NCI-H2196 (cell line): ENCODE measurements around the gene CEP72.
"Not testable (repeated sequence)": the region's sequence is repeated elsewhere in the genome, so short reads cannot be mapped to it uniquely, and the experiment has no call there.

Source experiments
- DNase-seq: peaks from one replicate; lab custom pipeline; 2025; ENCODE audit not compliant: unreplicated experiment; lab: John Stamatoyannopoulos, UW

The CEP72 gene

DNA sequence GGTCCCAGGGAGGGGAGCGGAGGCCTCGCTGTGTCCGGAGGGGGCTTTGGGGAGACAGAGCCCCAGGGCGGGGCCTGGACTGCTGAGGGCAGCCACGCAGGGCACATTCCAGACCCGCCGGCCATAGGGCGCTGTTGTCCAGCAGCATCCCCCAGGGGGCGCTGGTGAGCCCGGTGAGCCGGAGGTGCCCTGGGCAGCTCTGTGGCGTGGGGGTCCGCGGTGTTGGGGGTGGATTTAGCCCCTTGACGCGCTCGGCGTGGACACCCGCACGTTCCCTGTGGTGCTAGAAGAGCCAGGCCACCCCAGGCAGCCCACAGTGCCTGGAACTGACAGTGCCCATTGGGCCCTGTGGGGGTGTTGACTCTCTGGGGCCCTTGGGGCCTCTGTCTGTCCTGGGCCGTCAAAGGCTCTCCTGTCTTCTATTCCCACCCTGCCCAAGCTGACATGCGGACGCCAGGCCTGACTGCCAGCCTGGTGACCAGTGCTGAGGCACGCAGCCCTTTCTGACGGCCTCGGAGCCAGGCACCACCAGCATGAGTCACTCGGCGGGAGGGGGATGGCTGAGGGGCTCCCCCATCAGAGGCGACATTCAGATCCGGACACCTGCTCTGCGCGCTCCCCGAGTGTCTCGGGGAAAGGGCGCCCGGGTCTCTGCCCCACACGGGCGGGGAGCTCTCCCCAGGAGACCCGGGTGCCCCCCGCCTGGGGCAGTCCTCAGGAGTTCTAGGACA lies 57.1 kb downstream of the CEP72 start:
- DNase-seq = no peak

- no peak for DNase-seq
Observed at GRCh38 chr5:669842-670395, 57.8 kb downstream of the CEP72 start.

DNA sequence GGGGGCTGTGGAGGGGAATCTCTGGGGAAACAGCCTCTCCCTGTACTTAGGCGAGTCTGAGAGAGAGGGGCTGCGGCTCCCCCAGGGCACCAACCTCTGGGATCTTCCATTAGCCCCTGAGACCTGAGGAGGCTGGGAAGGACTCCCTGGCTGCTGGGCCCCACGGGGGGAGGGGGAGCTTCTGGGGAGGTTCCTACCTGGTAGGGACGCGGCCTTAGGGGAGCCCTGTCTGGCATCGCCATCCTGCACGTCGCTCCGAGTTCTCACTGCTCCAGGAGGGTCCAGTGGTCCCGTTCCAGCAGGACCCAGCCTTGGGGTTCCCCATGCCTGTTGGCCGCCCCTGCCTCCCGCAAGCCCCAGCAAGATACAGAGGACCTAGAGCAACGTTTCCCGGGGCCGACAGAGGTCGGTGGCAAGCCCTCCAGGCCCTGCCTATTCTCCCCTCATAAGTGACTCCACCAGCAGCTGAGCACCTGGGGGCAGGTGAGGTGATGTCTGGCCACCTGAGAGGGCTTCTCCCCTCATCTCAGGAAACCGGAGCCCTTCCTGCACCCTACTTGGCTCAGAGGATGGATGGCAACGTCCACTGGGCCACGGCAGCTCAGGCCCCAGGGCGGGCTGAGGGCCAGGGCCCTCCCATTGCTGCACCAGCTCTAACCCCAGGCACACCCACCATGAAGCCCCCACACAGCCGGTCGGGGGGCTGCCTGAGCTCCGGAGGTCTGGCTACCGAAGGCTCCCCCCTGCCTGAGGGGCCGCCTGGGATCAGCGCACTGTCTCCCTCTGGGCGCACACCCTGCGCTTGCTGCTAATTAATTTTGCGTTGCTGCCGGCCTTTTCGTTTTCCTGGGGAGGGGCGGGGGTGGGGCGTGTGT lies 58.5 kb downstream of the CEP72 start:
- DNase-seq = no peak

- DNase-seq = peak; percentile 64
Observed at GRCh38 chr5:671459-672328, 59.6 kb downstream of the CEP72 start.

GRCh38 chr5:672329-673160 lies 60.4 kb downstream of the CEP72 start:
- DNase-seq = peak; percentile 96

- no peak for DNase-seq
Observed at GRCh38 chr5:673161-673830, 61.2 kb downstream of the CEP72 start.

- no peak for DNase-seq
Observed at GRCh38 chr5:673831-674629, 61.9 kb downstream of the CEP72 start.

DNA sequence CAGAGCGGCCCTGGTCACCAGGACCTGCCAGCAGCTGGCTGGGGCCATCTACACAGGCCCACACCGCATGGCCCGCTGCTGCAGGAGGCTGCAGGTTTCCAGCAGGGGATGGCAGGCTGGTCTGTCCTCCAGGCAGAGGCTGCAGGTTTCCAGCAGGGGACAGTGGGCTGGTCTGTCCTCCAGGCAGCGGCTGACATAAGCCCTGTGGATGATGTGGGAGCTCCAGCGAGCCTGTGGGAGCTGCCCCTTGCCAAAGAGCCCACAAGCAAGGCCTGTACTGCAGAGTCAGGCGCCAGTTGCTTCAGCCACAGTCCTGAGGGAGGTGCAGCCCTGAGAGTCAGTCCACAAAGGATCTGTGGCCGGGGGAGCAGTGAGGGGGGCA lies 62.5 kb downstream of the CEP72 start:
- DNase-seq = no peak

- no peak for DNase-seq
Observed at GRCh38 chr5:675111-675870, 63.2 kb downstream of the CEP72 start.

- no peak for DNase-seq
Observed at GRCh38 chr5:675871-676698, 63.9 kb downstream of the CEP72 start.

DNA sequence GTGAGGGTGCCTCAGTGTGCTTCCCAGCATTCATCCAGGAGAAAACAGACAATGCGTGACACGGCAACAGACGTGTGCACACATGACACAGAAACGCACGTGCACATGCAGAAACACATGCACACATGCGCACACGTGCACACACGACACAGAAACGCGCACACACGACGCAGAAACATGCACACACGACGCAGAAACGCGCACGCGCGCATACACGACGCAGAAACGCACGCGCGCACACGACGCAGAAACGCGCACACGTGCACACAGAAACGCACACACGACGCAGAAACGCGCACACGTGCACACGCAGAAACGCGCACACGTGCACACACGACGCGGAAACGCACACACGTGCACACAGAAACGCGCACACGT lies 64.5 kb downstream of the CEP72 start:
- no peak for DNase-seq

DNA sequence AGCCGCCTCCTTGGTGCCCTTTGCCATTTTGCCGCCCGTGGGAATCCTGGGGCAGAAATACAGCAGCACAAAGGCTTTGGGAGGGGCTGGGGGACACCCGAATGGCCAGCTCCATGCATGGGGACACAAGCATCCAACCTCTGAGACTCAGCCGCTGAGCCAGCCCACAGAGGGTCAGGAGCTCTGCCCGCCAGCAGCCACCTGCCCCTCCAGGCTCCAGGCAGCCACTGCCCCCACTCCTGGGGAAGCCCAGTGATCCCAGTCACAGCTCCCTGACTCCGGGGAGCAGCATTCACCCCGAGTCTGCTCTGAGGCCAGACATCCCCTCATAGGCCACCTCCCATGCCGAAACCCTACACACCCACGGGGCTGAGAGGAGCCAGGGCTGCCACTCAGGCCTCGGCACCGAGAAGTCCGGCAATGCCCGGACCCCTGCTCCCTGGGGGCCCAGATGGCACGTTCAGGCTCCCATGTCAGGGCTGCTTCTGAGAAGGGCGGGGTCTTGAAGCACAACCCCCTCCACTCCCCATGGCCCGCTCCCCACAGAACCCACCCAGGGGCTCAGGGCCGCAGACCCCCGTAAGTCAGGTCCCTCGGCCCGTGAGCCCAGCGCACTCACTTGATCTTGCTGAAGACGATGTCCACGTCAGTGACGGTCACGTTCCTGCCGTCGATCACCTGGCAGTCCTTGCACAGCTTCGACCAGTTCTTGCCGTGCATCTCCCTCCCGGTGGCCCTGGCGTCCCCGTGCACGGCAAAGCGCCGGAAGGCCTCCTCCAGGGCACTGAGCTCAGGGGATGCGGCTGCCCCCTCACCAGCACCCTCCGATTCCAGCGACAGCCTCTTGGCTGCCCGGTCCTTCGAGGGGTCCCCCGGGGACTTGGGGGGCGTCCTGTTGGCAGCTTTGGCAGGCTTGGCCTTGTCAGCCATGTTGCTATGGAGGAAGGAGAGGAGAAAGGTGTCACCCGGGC lies 65.3 kb downstream of the CEP72 start:
- no peak for DNase-seq

DNA sequence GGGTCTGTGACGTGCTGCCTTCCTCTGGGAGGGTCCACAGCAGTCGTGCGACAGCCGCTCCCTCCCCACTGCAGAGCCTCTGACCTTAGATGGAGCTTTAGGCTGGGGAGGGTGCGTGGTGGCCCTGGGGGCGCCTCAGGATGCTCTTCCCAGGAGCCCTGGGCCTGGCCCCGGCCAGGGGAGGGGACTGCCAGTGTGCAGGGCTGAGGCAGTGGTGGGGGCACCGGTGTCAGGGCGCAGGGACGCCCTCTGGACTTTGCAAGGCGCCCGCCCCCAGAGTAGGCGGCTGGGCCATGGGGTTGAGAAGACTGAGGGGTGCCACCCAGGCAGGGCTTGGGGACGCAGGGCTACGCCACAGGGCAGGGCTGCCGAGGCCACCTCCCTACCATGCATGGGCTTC lies 66.4 kb downstream of the CEP72 start:
- DNase-seq = not testable (repeated sequence)

DNA sequence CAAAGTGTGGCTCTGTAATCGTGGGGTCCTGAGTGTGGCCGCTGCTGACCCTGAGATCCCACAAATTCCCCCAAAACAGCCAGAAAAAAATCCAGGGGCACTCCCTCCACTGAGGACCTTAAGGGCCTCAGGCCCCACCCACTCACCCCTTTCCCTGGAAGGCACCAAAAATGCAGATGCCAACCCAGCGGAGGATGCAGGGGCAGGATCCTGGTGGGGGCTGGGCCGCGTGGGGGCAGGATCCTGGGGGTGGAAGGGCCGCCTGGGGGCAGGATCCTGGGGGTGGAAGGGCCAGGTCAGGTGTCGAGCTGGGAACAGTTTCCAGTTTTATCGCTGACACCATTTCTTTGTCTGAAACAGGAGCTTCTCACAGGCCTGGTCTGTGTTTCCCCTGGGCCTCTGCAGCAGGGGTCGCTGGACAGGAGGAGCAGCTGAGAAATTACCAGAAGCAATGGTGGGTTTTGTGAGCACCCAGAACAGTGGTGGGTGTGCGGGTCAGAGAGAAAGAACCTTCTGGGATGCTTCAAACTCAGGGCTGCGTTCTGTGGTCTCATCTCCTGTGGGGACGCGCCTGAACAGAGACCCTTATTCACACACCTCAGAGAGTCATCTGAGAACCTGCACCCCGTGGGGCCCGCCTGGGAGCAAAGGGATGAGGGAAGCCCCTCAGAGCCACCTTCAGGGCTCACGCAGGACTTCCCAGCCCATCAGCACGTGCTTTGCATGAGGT lies 67.2 kb downstream of the CEP72 start:
- DNase-seq = not testable (repeated sequence)

DNA sequence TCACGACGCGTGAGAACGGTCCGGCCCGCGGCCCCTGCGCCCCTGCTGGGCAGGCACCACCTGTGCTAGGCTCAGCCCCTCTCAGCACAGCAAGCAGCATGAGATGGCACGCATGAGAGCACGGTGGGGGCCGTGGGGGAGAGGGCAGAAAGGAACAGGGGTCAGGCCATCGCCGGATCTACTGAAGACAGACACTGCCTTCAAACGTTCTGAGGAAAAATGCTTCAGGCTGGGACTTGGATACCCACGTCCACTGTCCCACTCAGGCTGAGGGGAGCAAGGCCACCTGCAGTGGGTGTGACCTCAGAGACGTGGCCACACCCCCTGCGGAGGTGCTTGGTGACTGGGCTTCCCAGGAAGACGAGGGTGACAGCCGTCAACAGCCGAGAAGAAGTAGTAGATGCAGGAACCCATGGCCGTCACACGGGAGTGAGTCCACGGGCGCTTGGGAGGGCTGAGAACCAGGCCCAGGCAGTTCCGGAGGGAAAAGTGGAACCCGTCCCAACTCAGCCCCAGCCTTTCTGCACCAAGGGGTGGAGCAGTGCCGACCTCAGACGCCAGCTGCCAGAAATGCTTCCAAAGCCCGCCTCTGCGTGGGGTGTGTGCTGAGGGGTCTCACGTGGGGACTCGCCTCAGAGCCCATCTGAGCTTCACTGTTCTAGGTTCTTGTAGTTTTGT lies 68.1 kb downstream of the CEP72 start:
- DNase-seq = not testable (repeated sequence)
